ENCODE results near the gene DAG1.

GRCh38 chr3:49553692-49554632 is 83.9 kb downstream of the DAG1 start, which contains the start of gene BSN:
- TF ChIP-seq, protein P1, sequence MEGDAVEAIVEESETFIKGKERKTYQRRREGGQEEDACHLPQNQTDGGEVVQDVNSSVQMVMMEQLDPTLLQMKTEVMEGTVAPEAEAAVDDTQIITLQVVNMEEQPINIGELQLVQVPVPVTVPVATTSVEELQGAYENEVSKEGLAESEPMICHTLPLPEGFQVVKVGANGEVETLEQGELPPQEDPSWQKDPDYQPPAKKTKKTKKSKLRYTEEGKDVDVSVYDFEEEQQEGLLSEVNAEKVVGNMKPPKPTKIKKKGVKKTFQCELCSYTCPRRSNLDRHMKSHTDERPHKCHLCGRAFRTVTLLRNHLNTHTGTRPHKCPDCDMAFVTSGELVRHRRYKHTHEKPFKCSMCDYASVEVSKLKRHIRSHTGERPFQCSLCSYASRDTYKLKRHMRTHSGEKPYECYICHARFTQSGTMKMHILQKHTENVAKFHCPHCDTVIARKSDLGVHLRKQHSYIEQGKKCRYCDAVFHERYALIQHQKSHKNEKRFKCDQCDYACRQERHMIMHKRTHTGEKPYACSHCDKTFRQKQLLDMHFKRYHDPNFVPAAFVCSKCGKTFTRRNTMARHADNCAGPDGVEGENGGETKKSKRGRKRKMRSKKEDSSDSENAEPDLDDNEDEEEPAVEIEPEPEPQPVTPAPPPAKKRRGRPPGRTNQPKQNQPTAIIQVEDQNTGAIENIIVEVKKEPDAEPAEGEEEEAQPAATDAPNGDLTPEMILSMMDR (IDR thresholded peaks at IDR 0.05), result no peak
- TF ChIP-seq POLR2A (IDR thresholded peaks at IDR 0.05) (no peak), POLR2AphosphoS5 (IDR thresholded peaks at IDR 0.05) (no peak), EP300 (IDR thresholded peaks at IDR 0.05; ENCODE audit: low read depth) (no peak)

Measured in transverse colon (tissue), 4 donors.